Panc1 (cell line): Measurements from ENCODE around the gene CBX3.

Experiments used
- CTCF ChIP-seq: fragments of 450-650 bp; IDR thresholded peaks from 2 replicates; pipeline ENCODE4 v1.5.1; 2017; ENCODE audit warnings: mild to moderate bottlenecking
- POLR2AphosphoS5 ChIP-seq: IDR thresholded peaks from 2 replicates; pipeline ENCODE4 v1.6.1; 2012; ENCODE audit warnings: mild to moderate bottlenecking, low read depth, low read length, moderate library complexity

GRCh38 chr7:26208040-26208439, 6.5 kb downstream of the CBX3 start:
- TF ChIP-seq CTCF (no peak), POLR2AphosphoS5 (no peak)
